ENCODE results near the gene NAV3. TPM values are rescaled to one million over a fixed set of nuclear protein-coding genes. Genes with fewer than 3 reads are reported as not detected.

Gene NAV3
- total RNA-seq, 1 experiment from 2014 or later, result 3.0 TPM

GRCh38 chr12:78095623-78096022, 264.9 kb downstream of the NAV3 start:
- H3K23ac ChIP-seq (ENCODE audit: insufficient read length, low read depth, low read length), result no peak overlapping the region
- no peak overlapping the region for H2AK5ac ChIP-seq (ENCODE audit: insufficient read length, low read length)
- H3K79me1 ChIP-seq (ENCODE audit: insufficient read depth, low read depth, low read length, poor library complexity, severe bottlenecking), result no peaks in the 10 kb centered on the region
- H3K18ac ChIP-seq (ENCODE audit: insufficient read length, low read depth, low read length), result no peak overlapping the region
- H4K20me1 ChIP-seq (ENCODE audit: control insufficient read depth, insufficient read depth, insufficient read length), result no peaks in the 10 kb centered on the region
- TF ChIP-seq, protein P1, sequence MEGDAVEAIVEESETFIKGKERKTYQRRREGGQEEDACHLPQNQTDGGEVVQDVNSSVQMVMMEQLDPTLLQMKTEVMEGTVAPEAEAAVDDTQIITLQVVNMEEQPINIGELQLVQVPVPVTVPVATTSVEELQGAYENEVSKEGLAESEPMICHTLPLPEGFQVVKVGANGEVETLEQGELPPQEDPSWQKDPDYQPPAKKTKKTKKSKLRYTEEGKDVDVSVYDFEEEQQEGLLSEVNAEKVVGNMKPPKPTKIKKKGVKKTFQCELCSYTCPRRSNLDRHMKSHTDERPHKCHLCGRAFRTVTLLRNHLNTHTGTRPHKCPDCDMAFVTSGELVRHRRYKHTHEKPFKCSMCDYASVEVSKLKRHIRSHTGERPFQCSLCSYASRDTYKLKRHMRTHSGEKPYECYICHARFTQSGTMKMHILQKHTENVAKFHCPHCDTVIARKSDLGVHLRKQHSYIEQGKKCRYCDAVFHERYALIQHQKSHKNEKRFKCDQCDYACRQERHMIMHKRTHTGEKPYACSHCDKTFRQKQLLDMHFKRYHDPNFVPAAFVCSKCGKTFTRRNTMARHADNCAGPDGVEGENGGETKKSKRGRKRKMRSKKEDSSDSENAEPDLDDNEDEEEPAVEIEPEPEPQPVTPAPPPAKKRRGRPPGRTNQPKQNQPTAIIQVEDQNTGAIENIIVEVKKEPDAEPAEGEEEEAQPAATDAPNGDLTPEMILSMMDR (conservative IDR thresholded peaks at IDR 0.05), result no peak
- H3K9me3 ChIP-seq (ENCODE audit: control insufficient read depth, low read depth, low read length), result no peaks in the 10 kb centered on the region
- no peak overlapping the region for H3K9ac ChIP-seq (ENCODE audit: extremely low read depth, insufficient read length, low read length)
- Mint-ChIP-seq H3K27ac (no peak overlapping the region), H3K4me3 (no peak overlapping the region), H3K9me3 (0 out of 5 replicates have a peak, but pooled peaks cover 0 to 2% of the 10 kb centered on the region in 2 experiments), H3K4me1 (no peaks in the 10 kb centered on the region), H3K27me3 (ENCODE audit: low read depth) (no peaks in the 10 kb centered on the region), H3K36me3 (ENCODE audit: insufficient read depth in 1 of 3, low read depth in 3 of 3) (no peaks in the 10 kb centered on the region)
- no peak overlapping the region for H2BK12ac ChIP-seq (ENCODE audit: insufficient read length, low read depth, low read length)
- H4K5ac ChIP-seq (ENCODE audit: insufficient read length, low read depth, low read length), result no peak overlapping the region
- no peak overlapping the region for H2AFZ ChIP-seq (ENCODE audit: low read length)
- no peak overlapping the region for H4K91ac ChIP-seq (ENCODE audit: insufficient read length, low read depth, low read length)
- H2BK20ac ChIP-seq (ENCODE audit: low read depth, low read length, poor library complexity, severe bottlenecking), result no peak overlapping the region
- no peaks in the 10 kb centered on the region for H3K27me3 ChIP-seq (ENCODE audit: insufficient read depth, low read length)
- no peak overlapping the region for H3K4me2 ChIP-seq (ENCODE audit: insufficient read depth, insufficient read length, low read length)
- H4K8ac ChIP-seq (replicated peaks; ENCODE audit: insufficient read length, low read depth, low read length), result no peak overlapping the region
- DNase-seq, result no peak
- H3K27ac ChIP-seq (ENCODE audit: insufficient read length, low read depth, low read length), result no peak overlapping the region
- H2BK120ac ChIP-seq (ENCODE audit: low read depth, low read length, poor library complexity, severe bottlenecking), result no peak overlapping the region
- no peak overlapping the region for H3T11ph ChIP-seq (ENCODE audit: low read length)
- WGBS (ENCODE audit: extremely low coverage, insufficient read length, low lambda C conversion rate), result no CpG with 5 or more reads among the region's 1 CpG
- H2BK5ac ChIP-seq (ENCODE audit: insufficient read length, low read length), result no peak overlapping the region
- no peak overlapping the region for H3K4ac ChIP-seq (ENCODE audit: low read depth, low read length)
- H3K79me2 ChIP-seq (ENCODE audit: insufficient read depth, low read length), result no peaks in the 10 kb centered on the region
- H3K4me1 ChIP-seq (ENCODE audit: insufficient read depth, low read length), result no peaks in the 10 kb centered on the region
- H3K23me2 ChIP-seq (ENCODE audit: insufficient read length, low read depth, low read length, poor library complexity, severe bottlenecking), result no peaks in the 10 kb centered on the region
- no peak overlapping the region for H2BK15ac ChIP-seq (ENCODE audit: low read depth, low read length)
- H3K56ac ChIP-seq (ENCODE audit: insufficient read length, low read depth, low read length), result no peak overlapping the region
- H3K14ac ChIP-seq (ENCODE audit: insufficient read depth, low read length), result no peak overlapping the region
